ENCODE results near the gene ABHD12B. TPM values are rescaled to one million over a fixed set of nuclear protein-coding genes. Genes with fewer than 3 reads are reported as not detected.

Gene ABHD12B
- total and polyA plus RNA-seq, 9 of the 15 experiments (the other 6 are each of a cell fraction or from before 2014, with no cell fraction given): not detected

DNA sequence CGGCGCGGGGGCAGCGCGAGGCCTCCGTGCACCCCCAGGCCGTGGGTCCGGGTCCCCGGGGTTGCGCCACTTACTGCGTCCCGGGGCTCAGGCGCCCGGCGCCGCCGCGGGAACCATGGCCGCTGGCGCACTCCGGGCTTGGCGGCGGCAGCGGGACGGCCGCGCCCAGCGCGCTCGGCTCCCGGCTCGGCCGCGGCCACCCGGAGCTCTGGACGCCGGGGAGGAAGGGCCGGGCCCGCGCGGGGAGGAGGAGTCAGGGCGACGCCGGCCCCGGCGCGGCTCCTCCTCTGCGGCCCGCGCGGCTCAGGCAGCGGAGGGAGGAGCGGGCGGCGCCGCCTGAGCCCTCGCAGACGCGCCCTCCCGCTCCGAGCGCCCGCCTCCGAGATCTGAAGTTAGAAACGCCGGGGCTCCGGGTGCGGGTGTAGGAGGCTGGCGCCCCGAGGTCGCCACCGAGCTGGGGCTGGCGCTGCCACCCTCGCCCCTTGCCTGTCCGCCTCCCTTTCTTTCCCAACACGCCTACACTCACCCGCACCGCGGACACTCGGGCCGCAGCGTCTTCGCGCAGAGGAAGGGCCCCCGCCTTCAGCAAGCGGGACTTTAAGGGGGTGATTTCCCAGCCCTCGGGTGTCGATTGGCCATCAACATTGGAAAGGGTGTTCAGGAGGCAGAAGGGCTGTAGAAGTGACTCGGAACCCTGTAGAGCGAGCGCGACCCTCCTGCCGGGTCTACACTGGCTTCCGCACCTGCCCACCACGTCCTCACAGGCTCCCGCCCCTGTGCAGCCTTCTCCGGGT is 40.7 kb upstream of the ABHD12B start, which contains the start of gene NIN (continued):
- TF ChIP-seq, protein P1, sequence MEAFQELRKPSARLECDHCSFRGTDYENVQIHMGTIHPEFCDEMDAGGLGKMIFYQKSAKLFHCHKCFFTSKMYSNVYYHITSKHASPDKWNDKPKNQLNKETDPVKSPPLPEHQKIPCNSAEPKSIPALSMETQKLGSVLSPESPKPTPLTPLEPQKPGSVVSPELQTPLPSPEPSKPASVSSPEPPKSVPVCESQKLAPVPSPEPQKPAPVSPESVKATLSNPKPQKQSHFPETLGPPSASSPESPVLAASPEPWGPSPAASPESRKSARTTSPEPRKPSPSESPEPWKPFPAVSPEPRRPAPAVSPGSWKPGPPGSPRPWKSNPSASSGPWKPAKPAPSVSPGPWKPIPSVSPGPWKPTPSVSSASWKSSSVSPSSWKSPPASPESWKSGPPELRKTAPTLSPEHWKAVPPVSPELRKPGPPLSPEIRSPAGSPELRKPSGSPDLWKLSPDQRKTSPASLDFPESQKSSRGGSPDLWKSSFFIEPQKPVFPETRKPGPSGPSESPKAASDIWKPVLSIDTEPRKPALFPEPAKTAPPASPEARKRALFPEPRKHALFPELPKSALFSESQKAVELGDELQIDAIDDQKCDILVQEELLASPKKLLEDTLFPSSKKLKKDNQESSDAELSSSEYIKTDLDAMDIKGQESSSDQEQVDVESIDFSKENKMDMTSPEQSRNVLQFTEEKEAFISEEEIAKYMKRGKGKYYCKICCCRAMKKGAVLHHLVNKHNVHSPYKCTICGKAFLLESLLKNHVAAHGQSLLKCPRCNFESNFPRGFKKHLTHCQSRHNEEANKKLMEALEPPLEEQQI (IDR thresholded peaks at IDR 0.05): no peak
- TF ChIP-seq ZNF253 (CRISPR knock-in tag; conservative IDR thresholded peaks at IDR 0.05) (no peak), MEF2D (tag; conservative IDR thresholded peaks at IDR 0.05; ENCODE audit: low read depth) (no peak), FOXK1 (CRISPR knock-in tag; IDR thresholded peaks at IDR 0.05; ENCODE audit: borderline replicate concordance) (no peak), GATA2 (CRISPR knock-in tag; IDR thresholded peaks at IDR 0.05) (no peak), MYBL2 (IDR thresholded peaks at IDR 0.05; ENCODE audit: low read depth) (no peak), MYBL2 (CRISPR knock-in tag; IDR thresholded peaks at IDR 0.05; ENCODE audit: borderline replicate concordance) (no peak), ZNF217 (CRISPR knock-in tag; IDR thresholded peaks at IDR 0.05) (no peak), ELF1 (tag; IDR thresholded peaks at IDR 0.05) (no peak), MIER1 (IDR thresholded peaks at IDR 0.05; ENCODE audit: low read depth) (no peak), PML (IDR thresholded peaks at IDR 0.05; ENCODE audit: low read length) (no peak), BDP1 (IDR thresholded peaks at IDR 0.05; ENCODE audit: insufficient read depth, insufficient read length) (no peak), NONO (IDR thresholded peaks at IDR 0.05; ENCODE audit: low read depth in 2 of 2, low read length in 1 of 2) (peak in 1 of 2 experiments; percentile 37; a peak in 1 of 4 replicates), CEBPG (CRISPR knock-in tag; IDR thresholded peaks at IDR 0.05) (no peak), CEBPG (tag; conservative IDR thresholded peaks at IDR 0.05 in 1 of 2, IDR thresholded peaks at IDR 0.05 in 1 of 2) (no peak), ZNF316 (IDR thresholded peaks at IDR 0.05) (no peak), HNRNPLL (IDR thresholded peaks at IDR 0.05; ENCODE audit: low read depth, low read length, poor library complexity, severe bottlenecking) (peak; percentile 19)
- TF ChIP-seq, protein P2, sequence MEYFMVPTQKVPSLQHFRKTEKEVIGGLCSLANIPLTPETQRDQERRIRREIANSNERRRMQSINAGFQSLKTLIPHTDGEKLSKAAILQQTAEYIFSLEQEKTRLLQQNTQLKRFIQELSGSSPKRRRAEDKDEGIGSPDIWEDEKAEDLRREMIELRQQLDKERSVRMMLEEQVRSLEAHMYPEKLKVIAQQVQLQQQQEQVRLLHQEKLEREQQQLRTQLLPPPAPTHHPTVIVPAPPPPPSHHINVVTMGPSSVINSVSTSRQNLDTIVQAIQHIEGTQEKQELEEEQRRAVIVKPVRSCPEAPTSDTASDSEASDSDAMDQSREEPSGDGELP (CRISPR knock-in tag; IDR thresholded peaks at IDR 0.05; ENCODE audit: borderline replicate concordance): no peak
- TF ChIP-seq, protein P3, sequence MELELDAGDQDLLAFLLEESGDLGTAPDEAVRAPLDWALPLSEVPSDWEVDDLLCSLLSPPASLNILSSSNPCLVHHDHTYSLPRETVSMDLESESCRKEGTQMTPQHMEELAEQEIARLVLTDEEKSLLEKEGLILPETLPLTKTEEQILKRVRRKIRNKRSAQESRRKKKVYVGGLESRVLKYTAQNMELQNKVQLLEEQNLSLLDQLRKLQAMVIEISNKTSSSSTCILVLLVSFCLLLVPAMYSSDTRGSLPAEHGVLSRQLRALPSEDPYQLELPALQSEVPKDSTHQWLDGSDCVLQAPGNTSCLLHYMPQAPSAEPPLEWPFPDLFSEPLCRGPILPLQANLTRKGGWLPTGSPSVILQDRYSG (tag; conservative IDR thresholded peaks at IDR 0.05; ENCODE audit: low read depth): no peak
- TF ChIP-seq, protein P4, sequence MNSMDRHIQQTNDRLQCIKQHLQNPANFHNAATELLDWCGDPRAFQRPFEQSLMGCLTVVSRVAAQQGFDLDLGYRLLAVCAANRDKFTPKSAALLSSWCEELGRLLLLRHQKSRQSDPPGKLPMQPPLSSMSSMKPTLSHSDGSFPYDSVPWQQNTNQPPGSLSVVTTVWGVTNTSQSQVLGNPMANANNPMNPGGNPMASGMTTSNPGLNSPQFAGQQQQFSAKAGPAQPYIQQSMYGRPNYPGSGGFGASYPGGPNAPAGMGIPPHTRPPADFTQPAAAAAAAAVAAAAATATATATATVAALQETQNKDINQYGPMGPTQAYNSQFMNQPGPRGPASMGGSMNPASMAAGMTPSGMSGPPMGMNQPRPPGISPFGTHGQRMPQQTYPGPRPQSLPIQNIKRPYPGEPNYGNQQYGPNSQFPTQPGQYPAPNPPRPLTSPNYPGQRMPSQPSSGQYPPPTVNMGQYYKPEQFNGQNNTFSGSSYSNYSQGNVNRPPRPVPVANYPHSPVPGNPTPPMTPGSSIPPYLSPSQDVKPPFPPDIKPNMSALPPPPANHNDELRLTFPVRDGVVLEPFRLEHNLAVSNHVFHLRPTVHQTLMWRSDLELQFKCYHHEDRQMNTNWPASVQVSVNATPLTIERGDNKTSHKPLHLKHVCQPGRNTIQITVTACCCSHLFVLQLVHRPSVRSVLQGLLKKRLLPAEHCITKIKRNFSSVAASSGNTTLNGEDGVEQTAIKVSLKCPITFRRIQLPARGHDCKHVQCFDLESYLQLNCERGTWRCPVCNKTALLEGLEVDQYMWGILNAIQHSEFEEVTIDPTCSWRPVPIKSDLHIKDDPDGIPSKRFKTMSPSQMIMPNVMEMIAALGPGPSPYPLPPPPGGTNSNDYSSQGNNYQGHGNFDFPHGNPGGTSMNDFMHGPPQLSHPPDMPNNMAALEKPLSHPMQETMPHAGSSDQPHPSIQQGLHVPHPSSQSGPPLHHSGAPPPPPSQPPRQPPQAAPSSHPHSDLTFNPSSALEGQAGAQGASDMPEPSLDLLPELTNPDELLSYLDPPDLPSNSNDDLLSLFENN (IDR thresholded peaks at IDR 0.05; ENCODE audit: low read depth in 2 of 2, low read length in 2 of 2): no peak
